LHCN-M2 (cell line): ENCODE data around the gene RER1. TPM values are rescaled to one million over a fixed set of nuclear protein-coding genes. Genes with fewer than 3 reads are reported as not detected.

Source experiments
- DNase-seq: peaks from one replicate; pipeline ENCODE4 v3.0.0-alpha.2; 2012; ENCODE audit warnings: low read depth
- total RNA-seq: library from RNA; depleted of rRNA; stranded (reverse); fragments of >200 nt; gene quantifications from 2 replicates; pipeline ENCODE4 v1.2.3, GENCODE V29; 2014

Gene RER1
- total RNA-seq, 1 experiment from 2014 or later, result 104 TPM

DNA sequence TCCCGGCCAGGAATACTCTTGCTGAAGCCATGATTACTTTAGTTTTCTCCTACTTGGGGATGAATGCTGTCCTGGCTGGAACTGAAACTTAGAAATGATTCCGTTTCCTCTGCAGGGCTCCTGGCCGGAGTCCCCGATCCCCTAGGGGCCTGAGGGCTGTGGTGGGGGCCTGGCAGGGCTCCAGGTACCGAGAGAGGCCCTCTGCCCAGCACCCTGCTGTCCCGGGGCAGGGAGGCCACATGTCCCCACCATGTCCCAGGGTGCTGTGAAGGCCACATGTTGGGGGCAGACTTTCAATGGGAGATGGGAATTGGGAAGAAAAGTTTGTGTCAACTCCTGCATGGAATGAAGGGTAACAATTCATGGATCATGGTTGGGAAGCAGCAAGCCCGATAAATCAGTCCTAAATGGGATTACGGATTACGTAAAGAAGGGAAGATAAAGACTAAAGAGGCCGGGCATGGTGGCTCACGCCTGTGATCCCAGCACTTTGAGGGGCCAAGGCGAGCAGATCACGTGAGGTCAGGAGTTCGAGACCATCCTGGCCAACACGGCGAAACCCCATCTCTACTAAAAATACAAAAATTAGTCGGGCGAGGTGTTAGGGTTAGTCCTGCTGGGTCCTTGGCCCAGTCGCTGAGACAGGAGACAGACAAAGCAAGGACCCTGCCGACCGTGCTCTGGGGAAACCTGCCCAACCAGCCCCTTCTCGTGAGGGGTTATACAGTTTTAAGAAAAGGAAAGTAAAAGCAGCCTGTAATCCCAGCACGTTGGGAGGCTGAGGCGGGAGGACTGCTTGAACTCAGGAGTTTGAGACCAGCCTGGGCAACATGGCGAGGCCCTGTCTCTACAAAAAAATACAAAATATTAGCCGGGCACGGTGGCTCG is 37.8 kb upstream of the RER1 start:
- no peak for DNase-seq

DNA sequence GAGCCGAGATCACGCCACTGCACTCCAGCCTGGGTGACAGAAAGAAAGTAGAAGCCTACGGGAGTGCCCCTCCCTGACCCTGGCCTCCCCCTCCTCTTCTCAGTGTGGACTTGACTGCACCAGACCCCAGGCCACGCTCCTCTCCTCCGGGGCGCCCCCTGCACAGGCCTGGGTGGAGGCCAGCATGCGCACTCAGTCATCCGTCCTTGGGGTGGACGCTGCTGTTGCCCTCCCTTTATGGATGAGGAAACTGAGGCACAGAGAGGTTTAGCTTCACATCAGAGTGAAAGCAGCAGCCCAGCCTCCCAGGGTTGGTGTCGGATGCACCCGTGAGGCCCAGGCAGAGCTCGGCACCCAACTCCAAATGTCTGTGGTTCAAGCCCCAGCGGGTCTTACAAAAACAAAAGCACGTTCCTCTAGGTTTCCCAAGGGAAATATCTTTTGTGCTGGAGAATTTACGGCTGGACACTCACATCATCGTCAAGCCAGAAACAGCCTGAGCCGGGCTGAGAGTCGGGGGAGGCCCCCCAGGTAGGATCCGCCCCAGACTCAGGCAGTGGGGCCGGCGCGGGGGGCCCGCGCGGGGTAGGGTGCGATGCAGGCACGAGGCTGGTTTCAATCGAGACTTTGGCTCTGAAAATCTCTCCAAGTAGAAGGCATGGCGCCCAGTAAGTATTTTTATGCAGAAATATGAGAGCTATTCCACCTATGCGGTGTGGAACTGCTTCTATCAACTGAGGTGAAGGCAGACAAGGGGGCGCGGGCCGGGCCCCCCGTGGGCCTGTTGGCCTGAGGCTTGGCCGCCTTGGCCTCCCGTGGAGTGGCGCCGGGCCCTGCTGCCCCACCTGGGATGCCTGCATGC is 36.9 kb upstream of the RER1 start:
- no peak for DNase-seq

DNA sequence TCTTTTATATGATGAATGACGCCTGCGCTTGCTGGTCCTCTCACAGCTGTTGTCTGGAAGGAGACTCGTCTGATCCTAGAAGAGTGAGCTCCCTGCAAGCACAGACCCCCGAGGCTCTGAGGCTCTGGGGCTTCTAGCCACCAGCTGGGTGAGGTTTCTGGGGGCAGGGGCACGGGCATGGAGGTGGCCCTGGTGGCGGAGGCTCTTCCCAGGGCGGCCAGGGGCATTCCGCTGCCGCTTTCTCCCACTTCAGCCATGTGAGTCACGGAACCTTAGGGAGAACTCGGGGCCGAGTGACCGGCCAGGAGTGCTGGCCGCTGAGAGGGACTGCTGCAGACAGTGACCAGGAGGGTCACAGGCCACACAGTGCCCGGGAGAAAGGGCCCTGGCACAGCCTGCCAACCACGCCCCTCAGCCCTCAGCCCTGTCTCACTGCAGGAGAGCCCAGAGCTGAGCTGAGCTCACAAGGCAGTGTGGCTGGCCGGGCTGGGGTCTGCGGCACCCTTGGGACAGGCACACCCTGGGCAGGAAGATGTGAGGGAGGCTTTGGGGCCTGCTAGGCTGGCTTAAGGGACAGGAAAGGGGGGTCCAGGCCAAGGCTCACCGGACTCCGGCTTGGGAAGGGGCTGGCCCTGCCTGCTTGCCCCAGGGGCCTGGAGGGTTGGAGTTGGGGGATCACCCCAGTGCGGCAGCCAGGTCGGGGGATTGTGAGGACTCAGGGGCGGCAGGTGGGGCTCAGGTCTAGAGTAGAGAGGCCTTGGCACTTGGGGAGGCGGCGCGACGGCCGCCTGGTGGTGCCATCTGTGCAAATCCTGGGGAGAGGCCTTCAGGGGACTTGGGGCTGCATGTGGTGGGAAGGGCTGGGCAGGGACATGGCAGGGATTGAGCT is 36.0 kb upstream of the RER1 start:
- no peak for DNase-seq

DNA sequence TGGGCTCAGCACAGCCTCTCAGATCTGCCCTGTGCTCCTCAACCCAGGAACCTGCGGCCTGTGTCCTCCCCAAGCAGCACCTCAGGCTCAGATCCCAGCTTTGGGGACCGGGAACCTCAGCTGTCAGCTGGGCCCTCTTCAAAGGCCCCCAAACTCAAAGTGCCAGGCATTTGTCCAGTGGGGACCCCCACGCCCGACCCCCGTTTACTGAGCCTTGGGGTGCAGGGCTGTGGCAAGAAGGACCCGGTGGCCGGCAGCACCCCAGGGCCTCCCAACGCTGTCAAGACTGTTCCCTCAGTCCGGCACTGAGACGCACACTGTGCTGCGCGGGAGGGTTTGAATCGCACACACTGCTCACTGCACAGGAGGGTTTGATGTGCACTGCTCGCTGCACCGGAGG is 35.2 kb upstream of the RER1 start:
- DNase-seq, result no peak

DNA sequence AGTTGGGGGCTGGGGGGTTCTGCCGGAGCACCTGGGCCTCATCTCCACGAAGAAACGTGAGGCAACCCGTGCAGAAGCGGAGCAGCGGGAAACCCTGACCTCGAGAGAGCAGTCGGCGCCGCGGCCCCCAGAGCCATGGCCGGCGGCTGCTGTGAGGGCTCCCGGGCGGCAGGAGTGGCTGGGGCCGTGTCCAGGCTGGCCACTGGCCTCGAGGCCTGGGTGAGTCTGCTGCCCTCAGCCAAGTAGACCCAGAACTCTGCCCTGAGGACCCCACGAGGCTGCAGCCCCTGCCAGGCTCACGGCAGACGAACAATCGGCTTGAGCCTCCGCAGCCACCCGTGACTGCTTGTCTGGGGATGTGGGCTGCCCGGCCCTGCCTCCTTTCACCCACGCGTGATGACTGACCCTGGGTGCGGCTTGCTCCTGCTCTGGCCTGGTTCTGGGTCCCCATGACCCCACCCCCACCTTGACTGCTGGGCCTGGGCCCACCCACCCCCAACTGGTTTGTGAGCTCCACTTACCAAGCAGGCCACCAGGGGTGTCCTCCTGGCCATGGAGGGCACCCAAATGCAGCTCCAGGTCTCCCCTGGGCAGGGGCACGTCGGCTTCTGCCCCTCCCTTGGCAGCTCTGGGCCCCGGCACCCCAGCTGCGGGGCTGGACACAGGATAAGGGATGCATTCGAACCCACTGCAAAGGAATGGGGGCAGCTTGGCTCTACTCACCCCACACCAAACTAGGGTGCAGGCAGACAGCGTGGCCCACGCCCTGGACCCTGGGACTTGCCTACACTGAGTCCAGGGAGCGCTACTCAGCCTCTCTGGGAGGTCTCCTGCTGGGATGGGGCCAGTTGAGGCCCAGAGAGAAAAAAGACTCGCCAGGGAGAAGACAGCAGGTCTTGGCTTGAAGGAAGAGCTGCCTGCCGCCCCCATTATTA is 34.5 kb upstream of the RER1 start:
- no peak for DNase-seq

DNA sequence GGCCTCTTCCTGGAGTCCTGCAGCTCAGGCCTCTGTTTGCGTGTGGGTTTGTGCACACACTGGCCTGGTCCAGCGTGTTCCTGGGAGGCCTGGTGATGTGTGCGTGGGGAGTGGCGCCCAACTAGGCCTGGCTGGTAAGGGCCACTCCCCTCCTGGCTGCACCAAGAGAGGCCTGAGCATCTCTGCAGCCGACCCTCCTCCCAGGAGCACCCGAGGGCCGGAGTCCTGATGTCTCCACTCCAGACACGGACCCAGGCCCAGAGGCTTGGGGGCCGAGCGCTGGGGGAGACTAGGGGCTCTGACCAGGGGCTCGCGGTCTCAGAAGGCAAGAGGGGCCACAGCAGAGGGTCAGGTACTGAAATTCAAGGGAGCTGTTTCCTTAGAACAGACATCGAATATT is 33.6 kb upstream of the RER1 start:
- no peak for DNase-seq

DNA sequence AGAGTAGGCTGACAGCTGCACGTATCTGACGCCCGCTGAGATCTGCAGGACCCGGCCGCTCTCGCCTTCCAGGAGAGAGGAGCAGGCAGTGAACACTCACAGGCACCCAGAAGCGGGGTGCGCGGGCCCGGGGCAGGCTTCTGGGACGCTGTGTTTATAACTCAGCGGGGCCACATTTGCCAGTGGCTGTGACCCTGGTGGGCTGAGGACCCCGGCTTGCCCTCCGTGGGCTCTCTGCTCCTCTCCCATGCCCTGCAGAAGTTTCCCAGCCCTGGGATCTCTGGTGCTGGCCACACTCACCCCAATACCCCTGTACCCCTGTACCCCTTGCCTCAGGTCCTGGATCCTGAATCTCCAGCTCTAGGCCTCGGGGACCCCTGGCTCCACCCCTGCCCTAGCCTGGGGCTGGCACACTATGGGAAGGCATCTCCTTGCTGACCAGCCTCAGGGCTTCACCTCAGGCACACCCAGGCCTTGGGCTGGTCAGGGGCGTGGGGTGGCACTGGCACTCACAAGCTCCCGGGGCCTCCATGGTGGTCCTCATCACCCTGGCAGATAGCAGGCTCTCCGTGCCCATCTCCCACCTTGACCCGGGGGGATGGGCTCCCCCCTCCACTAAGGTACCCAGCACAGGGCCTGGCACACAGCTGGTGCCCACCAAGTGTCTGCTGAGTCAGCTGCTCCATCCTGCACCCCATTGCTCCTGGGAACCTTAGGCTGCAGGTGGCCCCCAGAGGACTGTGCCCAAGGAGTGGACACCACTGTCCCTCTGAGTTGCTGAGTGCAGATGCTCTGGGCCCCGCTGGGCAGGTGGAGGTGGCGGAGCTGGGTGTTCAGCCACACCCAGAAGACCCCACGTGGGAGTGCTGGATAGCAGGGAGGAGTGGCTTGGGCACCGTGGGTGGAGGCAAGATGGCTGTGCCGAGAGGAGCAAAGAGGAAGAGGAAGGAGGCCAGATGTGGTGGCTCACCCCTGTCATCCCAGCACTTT is 32.7 kb upstream of the RER1 start:
- no peak for DNase-seq

DNA sequence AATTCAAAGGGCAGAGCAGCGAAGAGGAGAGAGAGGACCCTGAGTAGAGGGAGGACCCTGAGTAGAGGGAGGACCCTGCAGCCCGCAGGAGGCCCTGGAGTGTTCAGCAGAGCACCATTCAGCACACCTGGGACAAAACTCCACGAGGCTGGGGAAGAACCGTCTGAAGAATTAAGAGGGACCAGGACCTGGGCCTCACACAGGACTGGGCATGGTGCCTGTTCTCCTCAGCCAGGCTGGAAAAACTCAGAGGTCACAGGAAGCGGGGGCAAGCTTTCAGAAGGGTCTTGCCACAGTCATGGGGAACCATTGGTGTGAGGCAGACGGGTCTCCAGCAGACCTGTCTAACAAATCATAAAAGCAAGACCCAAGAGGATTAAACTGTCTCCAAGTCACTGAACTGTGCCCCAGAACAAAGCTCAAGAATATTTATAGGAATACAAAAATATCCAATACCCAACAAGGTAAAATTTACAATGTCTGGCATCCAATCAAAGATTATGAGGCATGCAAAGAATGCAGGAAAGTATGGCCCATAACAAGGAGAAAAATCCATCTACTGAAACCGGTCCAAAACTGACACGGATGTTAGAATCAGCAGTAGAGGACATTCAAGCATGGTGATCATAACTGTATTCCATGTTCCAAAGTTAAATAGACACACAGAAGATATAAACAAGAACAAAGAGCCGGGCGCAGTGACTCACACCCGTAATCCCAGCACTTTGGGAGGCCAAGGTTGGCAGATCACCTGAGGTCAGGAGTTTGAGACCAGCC is 30.9 kb upstream of the RER1 start:
- no peak for DNase-seq

DNA sequence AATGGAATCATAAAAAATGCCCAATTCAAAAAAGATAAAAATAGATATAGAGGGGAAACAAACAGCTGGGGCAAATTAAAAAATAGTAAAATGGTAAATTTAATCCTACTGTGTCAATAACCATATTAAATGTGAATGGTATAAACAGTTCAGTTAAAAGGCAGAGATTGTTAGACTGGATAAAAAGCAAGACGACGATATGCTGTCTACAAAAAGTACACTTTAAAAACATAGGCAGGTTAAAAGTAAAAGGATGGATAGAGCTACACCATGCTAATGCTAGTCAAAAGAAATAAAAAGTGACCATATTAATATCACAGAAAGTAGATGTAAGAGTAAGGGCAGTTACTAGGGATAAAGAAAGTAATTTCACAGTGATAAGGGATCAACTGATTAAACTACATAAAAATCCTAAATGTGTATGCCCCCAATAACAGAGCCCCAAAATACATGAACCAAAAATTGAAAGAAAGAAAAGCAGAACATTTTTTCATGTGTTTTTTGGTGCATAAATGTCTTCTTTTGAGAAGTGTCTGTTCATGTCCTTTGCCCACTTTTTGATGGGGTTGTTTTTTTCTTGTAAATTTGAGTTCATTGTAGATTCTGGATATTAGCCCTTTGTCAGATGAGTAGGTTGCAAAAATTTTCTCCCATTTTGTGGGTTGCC is 27.7 kb upstream of the RER1 start:
- no peak for DNase-seq

DNA sequence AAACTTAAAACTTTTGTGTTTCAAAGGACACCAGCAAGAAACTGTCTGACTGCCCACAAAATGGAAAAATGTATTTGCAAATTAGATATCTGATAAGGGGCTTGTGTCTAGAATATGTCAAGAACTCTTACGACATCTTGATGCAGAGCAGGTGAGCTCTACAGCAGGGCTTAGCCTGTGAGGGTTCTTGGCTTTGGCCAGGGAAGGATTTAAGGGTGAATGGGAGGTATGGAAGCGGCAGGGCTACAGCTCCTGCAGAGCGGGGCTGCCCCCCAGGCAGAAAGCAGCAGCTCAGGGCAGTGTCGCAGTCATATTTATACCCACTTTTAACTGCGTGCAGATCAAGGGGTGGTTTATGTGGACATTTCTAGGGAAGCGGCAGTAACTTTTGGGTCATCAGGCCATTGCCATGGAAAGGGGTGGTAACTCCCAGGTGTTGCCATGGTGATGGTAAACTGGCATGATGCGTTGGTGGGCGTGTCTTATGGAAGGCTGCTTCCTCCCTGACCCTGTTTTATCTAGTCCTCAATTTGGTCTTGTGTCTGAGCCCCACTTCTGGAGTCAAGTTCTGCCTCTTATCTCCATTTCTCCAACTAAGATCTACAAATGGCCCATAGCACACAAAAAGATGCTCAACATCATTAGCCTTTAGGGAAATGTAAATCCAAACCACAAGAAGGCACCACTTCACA is 23.4 kb upstream of the RER1 start:
- no peak for DNase-seq

DNA sequence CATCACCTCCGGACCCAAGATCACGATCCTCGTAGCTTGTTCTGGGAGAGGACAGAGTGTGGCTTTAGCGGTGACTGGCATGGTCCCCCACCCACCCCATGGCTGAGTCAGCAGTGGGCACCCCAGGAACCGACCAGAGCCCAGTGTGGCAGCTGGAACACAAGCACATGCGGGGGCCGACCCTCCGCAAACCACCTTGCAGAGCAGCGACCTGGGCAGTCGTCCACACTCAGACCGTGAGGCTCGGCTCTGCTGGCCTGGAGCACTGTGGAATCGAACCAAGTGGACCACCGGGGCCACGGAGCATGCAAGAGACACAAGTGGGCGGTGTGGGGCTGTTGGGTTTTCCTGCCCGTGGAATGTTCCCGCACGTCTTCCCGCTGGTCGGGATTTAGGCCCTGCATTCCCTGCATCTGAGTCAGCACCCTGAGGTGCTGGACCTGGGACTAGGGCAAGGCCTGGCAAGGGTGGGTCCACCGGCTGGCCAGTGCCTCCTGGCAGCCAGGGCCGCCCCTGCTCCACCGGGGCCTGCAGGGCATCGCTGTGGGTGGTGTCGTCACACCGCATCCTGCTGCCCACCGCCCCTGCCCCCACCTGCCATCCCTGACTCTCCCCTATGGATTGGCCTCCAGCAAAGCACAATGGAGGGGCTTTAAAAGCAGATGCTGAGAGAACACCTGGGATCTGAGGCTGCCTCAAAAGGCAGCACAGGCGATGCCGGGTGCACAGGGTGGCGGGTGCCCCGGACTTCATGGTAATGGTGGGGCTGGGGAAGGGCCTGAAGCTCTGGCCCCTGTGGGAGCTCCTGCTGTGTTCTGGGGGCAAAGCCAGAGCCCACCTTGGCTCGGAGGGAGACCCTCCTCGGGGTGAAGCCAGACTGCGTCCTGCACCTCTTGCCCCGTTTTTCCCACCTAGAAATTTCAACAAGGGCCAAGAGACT is 18.8 kb upstream of the RER1 start:
- no peak for DNase-seq

DNA sequence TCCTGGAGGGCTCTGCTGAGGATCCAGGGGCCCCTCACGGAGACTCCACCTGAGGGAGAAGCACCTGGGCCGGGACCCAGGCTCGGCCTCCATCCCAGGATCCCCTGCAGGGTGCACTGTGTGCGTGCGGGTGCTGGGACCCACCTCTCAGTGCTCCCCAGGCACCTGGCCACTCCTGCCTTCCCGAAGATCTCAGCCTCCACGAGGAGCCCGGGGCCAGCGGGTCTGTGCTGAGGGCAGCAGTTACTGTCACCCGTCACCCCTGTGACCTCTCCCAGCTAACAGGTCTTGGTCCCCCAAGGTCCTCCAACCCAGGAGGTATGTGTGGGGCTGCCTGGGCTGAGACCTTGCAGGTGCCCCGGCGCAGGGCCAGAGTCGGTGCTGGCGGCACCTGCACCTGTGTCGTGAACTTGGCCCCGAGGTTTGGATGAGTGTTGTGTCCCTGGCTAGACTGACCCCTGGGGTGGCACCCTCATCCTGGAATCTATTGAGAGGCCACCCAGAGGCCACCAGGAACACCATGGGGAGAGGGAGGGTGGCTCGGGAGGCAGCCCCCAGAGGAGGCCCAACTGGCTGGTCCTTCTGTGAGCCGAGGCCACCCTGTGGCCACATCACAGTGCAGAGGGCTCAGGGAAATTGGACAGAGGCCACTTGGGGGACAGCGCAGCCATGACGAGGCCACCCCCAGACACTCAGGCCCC is 17.9 kb upstream of the RER1 start:
- no peak for DNase-seq

DNA sequence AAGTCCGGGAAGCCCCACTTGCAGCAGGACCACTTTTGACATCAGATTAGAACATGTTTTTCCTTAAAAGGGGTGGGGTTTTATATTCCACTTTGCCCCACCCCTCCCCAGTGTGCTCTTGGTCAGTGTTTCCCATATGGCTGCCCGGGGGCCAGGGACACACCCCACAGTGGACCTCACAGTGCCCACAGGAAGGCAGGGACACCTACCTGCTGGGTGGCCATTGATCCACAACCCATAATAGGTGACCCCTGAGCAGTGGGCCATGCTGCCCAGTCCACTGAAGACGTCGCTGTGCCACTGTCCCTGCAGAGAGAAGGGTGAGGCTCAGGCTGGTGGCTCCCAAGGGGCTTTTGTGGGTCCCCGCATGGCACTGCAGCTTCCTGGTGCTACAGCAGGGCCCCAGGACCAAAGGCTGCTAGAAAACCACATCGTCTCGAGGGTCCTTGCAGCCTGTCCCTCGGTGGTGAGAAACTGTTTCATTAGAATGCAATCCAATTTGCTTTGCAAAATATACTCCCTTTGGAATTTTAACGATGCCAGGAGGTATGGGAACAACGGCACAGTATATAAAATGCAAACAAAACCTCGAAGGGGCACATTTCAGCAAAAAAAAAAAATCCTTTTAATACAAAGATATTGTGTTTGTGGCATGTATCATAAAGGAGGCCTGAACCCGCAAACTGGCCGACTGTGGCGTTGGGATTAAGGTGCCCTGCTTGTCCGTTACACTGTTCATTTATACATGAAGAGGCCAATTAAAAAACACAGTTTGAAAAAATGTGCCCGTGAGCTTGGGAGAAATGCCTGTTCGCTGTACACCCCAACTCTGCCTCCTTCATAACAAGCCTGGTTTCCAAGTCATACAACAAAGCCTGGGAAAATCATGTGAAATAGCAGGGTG is 17.1 kb upstream of the RER1 start:
- DNase-seq, result no peak

DNA sequence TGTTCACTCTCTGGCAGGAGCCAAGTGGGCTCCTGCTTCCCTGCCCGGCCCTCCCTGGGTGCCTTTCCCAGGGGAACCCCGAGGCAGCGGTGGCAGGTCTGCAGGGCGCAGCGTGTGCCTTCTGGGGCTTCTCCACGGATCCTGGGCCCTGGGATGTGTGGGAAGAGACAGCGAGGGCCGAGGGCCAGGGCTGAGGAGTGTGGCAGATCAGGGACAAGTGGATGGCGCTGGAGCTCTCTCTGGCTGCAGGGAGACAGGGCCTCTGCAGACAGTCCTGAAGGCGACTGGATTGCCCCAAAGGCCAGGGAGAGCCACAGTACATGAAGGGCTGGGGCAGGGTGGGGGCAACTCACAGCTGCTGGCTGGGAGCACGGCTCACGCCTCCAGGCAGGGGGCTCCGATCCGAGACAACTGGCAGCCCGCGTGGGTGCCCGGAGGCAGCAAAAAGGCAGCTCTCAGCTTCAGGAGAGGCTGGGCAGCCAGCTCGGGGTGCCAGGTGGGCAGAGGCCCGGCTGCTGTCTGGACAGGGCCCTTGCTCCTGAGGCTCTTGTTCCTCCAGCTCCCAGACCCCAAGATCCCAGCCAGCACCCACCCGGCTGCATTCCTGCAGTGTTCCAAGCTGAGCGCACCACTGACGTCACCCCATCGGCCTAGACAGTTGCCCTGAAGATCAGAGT is 16.3 kb upstream of the RER1 start:
- DNase-seq, result no peak
